ENCODE data around the gene FKBP6.
"Not testable (repeated sequence)": the region's sequence is repeated elsewhere in the genome, so short reads cannot be mapped to it uniquely, and the experiment has no call there.

FKBP6 gene

GRCh38 chr7:73387221-73387828 lies 59.4 kb downstream of the FKBP6 start:
- no peak overlapping the region for H3K27ac ChIP-seq
- TF ChIP-seq ZFX (IDR thresholded peaks at IDR 0.05; ENCODE audit: borderline replicate concordance) = no peak
- TF ChIP-seq CTCF (IDR thresholded peaks at IDR 0.05) = no peak

- no peak overlapping the region for H3K27ac ChIP-seq
- no peak for TF ChIP-seq ZFX (IDR thresholded peaks at IDR 0.05; ENCODE audit: borderline replicate concordance)
- no peak for TF ChIP-seq CTCF (IDR thresholded peaks at IDR 0.05)
Observed at GRCh38 chr7:73387908-73388414, 60.0 kb downstream of the FKBP6 start.

GRCh38 chr7:73391396-73391795 lies 63.4 kb downstream of the FKBP6 start:
- H3K27ac ChIP-seq = no peak overlapping the region
- TF ChIP-seq ZFX (IDR thresholded peaks at IDR 0.05; ENCODE audit: borderline replicate concordance) (no peak), CTCF (IDR thresholded peaks at IDR 0.05) (no peak)

GRCh38 chr7:73394422-73394821 lies 66.5 kb downstream of the FKBP6 start:
- TF ChIP-seq ZFX (IDR thresholded peaks at IDR 0.05; ENCODE audit: borderline replicate concordance) (no peak), CTCF (IDR thresholded peaks at IDR 0.05) (no peak)

GRCh38 chr7:73395538-73396503 lies 67.9 kb downstream of the FKBP6 start:
- H3K27ac ChIP-seq = no peak overlapping the region
- no peak for TF ChIP-seq CTCF (IDR thresholded peaks at IDR 0.05)
- no peak for TF ChIP-seq ZFX (IDR thresholded peaks at IDR 0.05; ENCODE audit: borderline replicate concordance)

More at GRCh38 chr7:73394422-73394821, 66.5 kb downstream of the FKBP6 start:
- no peak overlapping the region for H3K27ac ChIP-seq

- no peak for TF ChIP-seq ZFX (IDR thresholded peaks at IDR 0.05; ENCODE audit: borderline replicate concordance)
- H3K27ac ChIP-seq = no peak overlapping the region
Observed at GRCh38 chr7:73397521-73398281, 69.7 kb downstream of the FKBP6 start.

- not testable (repeated sequence) for H3K27ac ChIP-seq
Observed at GRCh38 chr7:73399185-73400050, 71.5 kb downstream of the FKBP6 start.

GRCh38 chr7:73404860-73405259 lies 76.9 kb downstream of the FKBP6 start:
- not testable (repeated sequence) for H3K27ac ChIP-seq
